22Rv1 (cell line): Measurements from ENCODE around the gene DPCD.

Experiments
- H3K27ac ChIP-seq: fragments of 450-650 bp; 2 replicates; pipeline ENCODE4 v1.5.1; 2017
- ZFX ChIP-seq: fragments of 450-650 bp; IDR thresholded peaks from 2 replicates; pipeline ENCODE4 v1.6.1; 2017; ENCODE audit warnings: antibody characterized with exemption, borderline replicate concordance
- TF ChIP-seq, protein P1 (sequence below): fragments of 450-650 bp; IDR thresholded peaks from 2 replicates; pipeline ENCODE4 v1.5.1; 2017; ENCODE audit warnings: mild to moderate bottlenecking

The DPCD gene

DNA sequence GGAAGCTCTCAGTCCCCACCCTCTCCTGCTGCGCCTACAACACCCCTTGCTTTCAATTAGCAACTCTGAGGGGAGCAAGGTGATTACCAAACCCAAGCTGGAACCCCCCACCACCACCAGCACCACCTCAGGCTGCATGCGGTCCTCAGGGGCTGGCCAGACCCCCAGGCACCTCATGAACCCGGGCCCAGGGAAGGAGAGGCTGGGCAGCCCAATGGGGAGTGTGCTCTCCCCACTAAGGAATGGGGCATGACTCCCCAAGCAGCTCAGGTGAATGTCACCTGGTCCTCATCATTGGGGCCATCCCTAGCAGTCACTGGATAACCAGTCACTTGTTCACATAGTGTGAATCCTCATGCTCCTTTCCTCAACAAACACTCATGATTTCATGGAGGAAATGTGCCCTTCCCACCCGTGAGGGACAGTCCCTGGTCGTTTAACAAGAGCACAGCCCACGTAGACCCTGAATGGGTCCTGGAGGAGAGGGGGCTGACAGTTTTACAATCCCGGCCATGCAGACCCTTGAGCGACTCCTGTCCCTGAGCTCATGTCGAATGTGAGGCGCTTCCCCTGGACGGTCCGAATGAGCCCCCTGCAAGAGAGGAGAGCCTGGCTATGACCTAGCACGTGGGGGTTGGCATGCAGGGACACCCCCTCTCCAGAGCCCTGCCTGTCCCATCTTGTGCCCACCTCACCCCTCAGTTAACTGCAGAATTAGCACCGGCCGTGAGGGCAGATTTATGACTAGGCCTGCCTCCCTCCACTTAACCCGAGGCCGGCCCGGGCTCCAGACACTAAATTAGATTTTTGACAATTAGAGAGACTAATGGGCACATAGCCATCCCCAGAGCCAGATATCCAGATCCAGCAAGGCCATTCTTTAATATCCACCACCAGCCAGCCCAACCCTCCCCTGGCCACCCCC lies 29.2 kb upstream of the DPCD start:
- no peak for TF ChIP-seq ZFX
- TF ChIP-seq, protein P1, sequence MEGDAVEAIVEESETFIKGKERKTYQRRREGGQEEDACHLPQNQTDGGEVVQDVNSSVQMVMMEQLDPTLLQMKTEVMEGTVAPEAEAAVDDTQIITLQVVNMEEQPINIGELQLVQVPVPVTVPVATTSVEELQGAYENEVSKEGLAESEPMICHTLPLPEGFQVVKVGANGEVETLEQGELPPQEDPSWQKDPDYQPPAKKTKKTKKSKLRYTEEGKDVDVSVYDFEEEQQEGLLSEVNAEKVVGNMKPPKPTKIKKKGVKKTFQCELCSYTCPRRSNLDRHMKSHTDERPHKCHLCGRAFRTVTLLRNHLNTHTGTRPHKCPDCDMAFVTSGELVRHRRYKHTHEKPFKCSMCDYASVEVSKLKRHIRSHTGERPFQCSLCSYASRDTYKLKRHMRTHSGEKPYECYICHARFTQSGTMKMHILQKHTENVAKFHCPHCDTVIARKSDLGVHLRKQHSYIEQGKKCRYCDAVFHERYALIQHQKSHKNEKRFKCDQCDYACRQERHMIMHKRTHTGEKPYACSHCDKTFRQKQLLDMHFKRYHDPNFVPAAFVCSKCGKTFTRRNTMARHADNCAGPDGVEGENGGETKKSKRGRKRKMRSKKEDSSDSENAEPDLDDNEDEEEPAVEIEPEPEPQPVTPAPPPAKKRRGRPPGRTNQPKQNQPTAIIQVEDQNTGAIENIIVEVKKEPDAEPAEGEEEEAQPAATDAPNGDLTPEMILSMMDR: no peak
- H3K27ac ChIP-seq: no peak overlapping the region

DNA sequence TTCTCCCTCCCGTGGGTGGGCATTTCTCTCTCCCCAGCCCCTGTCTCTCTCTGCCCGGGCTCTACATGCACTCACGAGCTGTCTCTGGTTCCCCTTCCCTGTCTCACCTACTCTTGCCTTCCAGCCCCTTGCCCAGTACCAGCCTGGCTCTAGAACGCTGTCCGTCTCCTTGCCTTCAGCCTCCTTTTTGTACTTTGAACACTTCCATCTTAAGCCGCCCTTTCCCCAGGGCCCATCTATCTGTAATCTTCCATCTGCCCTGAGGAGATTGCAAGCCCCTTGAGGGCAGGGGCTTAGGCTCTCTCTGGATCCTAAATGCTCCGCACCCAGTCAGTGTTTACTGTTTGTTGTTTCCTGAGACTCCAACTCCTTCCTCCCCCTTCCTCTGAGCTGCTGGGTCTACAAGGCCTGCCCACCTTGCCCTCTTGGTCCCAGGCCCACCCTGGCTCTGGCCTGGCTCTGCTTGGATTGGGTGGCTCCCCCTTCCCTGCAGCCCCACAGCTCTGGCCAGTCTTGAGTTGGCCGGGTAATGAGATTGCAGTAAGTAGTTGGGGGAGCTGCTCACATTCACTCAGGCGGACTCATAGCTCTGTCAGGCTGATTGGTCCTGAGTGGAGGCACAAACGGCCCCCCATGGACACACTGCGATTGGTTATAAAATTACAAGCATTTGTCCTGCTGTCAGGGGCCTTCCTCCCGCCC lies 28.4 kb upstream of the DPCD start:
- no peak overlapping the region for H3K27ac ChIP-seq
- TF ChIP-seq, protein P1: no peak
- TF ChIP-seq ZFX: no peak

DNA sequence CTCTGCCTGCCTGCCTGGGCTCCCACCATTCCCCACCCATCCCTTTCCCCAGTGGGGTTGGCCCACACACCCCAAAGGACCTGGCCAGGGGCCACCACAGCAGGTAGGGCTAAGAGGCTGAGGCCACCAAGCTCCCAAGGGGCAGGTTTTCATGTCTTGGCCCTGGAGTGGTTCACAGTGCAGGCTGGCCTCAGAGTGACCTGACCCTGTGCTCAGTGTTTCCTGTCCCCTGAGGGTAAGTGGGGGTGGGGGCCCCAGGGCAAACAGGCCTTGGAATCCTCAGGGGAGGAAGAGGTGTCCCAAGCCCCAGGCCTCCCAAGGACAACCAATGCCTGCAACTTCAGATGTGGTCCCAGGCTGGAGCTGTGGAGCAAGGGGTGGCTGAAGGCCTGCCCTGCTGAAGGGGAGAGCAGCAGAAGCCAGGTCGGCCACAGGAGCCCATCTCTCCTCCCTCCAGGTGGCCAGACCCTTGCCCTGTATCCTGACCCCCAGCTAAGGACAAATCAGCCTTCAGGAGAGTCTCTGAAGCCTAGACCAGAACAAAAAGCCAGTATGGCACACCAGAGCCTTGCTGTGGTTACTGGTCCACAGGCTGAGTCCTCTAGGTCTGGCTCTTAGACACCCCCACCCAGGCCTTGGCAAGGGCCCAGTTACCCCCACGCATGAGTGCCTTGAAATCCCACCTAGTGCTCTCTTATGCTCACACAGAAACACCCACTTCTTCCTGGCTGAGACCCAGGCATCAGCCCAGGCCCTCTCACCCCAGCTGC lies 27.6 kb upstream of the DPCD start:
- no peak overlapping the region for H3K27ac ChIP-seq
- no peak for TF ChIP-seq ZFX
- TF ChIP-seq, protein P1: no peak

DNA sequence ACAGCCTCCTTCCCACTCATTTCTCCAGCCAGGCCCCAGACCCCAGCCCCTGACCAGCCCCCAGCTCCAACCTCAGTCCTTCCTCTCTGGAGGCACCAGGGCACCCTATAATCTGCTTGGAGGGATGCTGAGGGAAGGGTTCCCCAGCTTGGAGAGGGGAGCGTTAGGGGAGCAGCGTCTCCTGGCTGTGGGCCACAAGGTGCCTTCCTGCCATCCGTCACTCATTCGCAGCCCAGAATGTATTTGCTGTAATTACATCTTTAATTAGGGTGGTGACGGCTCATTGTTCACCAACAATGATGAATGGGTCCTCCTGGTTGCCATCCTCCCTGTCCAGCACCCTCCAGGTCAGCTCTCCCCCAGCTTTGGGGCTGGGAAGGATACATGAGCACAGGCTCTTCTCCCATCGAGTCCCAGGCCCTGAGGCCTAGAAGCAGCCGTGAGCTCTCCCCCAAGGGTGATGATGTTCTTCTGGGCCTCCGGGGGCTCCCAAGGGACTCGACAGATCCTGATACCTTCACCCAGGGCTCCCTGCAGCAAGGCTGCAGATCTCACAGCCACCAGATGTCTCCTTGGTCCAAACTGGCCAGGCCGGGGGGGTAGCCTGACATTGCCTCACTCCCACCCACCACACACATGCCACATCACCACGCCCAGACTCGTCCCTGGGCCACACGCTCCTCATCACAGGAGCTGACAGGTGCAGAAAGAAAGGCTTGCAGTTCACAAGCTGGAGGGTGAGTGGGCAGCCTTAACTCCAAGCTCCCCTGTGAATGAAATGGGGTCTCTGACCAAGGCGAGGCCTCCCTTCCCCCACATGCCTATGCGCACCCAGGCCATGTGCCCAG lies 26.8 kb upstream of the DPCD start:
- no peak for TF ChIP-seq ZFX
- TF ChIP-seq, protein P1: no peak
- H3K27ac ChIP-seq: no peak overlapping the region

DNA sequence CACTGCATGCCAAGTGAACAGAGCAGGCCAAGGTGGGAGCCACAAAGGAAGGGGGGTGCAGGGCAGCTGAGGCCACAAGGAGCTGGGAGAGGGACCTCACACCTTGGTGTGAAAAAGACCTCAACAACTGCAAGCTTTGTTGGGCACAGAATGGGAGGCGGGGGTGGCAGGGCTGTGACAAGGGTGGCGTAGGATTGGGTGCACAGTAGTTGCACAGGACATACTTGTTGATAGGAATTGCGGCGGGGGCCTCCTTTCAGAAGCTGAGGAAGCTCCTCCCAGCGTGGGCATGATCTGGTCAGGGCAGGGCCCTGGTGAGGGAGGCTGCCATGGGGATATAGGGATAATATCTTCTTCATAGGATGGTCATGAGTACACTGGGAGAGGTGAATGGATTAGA lies 25.9 kb upstream of the DPCD start:
- no peak for TF ChIP-seq ZFX
- TF ChIP-seq, protein P1: no peak

DNA sequence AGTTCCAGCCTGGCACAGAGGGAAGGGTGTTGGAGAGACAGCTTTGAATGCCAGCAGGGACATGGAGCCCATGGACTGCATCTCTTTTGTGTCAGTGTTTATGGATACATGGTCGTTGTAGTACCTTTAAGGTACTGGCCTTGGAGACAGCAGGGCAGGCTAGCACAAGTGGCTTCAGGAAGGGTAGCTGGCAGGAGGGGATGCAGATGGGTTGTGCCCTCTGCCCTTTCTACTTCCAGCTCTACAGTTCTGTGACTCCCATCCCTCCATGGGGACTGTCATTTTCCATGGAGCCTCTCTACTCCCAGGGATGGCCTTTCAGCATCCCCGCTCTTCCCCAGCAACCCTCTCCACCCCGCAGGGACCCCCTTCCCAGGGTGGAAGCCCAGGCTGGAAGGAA lies 25.1 kb upstream of the DPCD start:
- H3K27ac ChIP-seq: no peak overlapping the region
- TF ChIP-seq, protein P1: no peak
- TF ChIP-seq ZFX: no peak

More for the DNA sequence above, 25.9 kb upstream of the DPCD start:
- H3K27ac ChIP-seq: no peak overlapping the region
